Measurements from ENCODE around the gene COLQ.

Gene COLQ

DNA sequence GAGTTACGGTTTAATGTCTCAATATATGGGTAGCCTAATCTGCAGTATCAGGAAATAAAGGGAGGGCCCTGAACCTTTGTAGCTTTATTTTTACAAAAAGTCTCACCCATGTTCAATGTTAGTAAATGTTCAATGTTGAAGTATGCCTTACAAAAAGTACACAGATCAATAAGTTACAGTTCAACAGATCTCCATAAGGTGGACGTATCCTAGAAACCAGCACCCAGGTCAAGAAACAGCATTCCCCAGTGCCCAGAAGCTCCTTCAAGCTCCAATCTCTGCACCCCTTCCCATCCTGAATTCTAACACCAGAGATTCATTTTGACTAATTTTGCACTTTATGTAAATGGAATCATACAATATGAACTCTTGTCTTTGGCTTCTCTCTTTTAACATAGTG lies 31.3 kb downstream of the COLQ start:
- no peak overlapping the region for H3K9ac ChIP-seq (ENCODE audit: low read length)
- H3K79me1 ChIP-seq (ENCODE audit: low read length) = no peaks in the 10 kb centered on the region
- no peaks in the 10 kb centered on the region for H3K36me3 ChIP-seq (ENCODE audit: control insufficient read depth in 1 of 2, insufficient read depth in 2 of 2, low read length in 2 of 2)
- H3K23ac ChIP-seq (ENCODE audit: low read length) = no peak overlapping the region
- H2BK12ac ChIP-seq (ENCODE audit: low read length) = no peak overlapping the region
- no CpG with 5 or more reads among the region's 2 CpGs for WGBS (ENCODE audit: extremely low coverage, insufficient coverage, insufficient read length)
- H3K4me1 ChIP-seq (ENCODE audit: control insufficient read depth in 1 of 2, insufficient read depth in 2 of 2, low read length in 2 of 2) = peaks cover 4 to 5% of the 10 kb centered on the region in 2 experiments
- no peak overlapping the region for H3K27ac ChIP-seq (ENCODE audit: low read depth, low read length)
- DNase-seq = no peak
- no peak overlapping the region for H4K12ac ChIP-seq (ENCODE audit: low read depth, low read length)
- no peaks in the 10 kb centered on the region for H3K27me3 ChIP-seq (ENCODE audit: insufficient read depth, low read length)
- H3K18ac ChIP-seq (ENCODE audit: low read length) = no peak overlapping the region
- no peak overlapping the region for H3K14ac ChIP-seq (ENCODE audit: low read length)
- H4K91ac ChIP-seq (ENCODE audit: low read depth, low read length) = no peak overlapping the region
- no peaks in the 10 kb centered on the region for H3K9me3 ChIP-seq (ENCODE audit: insufficient read depth, low read depth, low read length)
- no peak overlapping the region for H2AFZ ChIP-seq (ENCODE audit: insufficient read depth, low read length, poor library complexity)
- H3K4me2 ChIP-seq (ENCODE audit: low read length) = no peak overlapping the region
- H3K79me2 ChIP-seq (ENCODE audit: control insufficient read depth, insufficient read depth, low read length, poor library complexity) = no peaks in the 10 kb centered on the region
- H3K4me3 ChIP-seq (ENCODE audit: low read depth, low read length) = no peak overlapping the region
- H4K8ac ChIP-seq (ENCODE audit: low read depth, low read length) = no peak overlapping the region
- no peak overlapping the region for H2BK5ac ChIP-seq (ENCODE audit: low read depth, low read length, poor library complexity)
- H3K4ac ChIP-seq (ENCODE audit: low read depth, low read length) = no peak overlapping the region
- no peak overlapping the region for H2BK120ac ChIP-seq (ENCODE audit: insufficient read depth, low read length, poor library complexity)
- no peak overlapping the region for H2AK5ac ChIP-seq (ENCODE audit: low read length)

DNA sequence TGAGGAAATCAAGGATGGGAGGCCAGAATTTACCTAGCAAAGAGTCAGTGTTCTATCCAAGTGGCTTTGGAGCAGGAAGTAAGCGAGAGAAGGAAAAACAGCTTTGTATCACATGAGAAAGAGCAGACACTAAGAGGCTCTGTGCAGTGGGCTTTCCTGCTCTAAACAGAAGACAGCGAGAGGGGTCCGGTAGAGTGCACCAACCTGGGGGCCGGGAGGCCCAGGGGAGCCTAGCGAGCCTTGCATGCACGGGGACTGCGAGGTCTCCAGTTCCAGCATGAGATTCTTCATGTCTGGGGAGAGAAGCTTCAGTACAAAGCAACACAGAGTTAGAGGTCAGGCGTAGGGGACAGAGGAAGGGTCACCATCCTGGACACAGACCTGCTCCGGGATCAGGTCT lies 33.5 kb downstream of the COLQ start:
- Histone ChIP-seq H3K79me1 (ENCODE audit: low read length) (no peaks in the 10 kb centered on the region), H3K23ac (ENCODE audit: low read length) (no peak overlapping the region), H4K8ac (ENCODE audit: low read depth, low read length) (no peak overlapping the region), H2BK5ac (ENCODE audit: low read depth, low read length, poor library complexity) (no peak overlapping the region), H2BK12ac (ENCODE audit: low read length) (no peak overlapping the region), H3K4me3 (ENCODE audit: low read depth, low read length) (no peak overlapping the region), H4K12ac (ENCODE audit: low read depth, low read length) (no peak overlapping the region), H3K27me3 (ENCODE audit: insufficient read depth, low read length) (no peaks in the 10 kb centered on the region), H3K4ac (ENCODE audit: low read depth, low read length) (no peak overlapping the region), H4K91ac (ENCODE audit: low read depth, low read length) (no peak overlapping the region), H3K4me2 (ENCODE audit: low read length) (no peak overlapping the region), H3K9me3 (ENCODE audit: insufficient read depth, low read depth, low read length) (no peaks in the 10 kb centered on the region), H3K9ac (ENCODE audit: low read length) (no peak overlapping the region), H3K27ac (ENCODE audit: low read depth, low read length) (no peak overlapping the region), H2BK120ac (ENCODE audit: insufficient read depth, low read length, poor library complexity) (no peak overlapping the region), H3K14ac (ENCODE audit: low read length) (no peak overlapping the region), H2AK5ac (ENCODE audit: low read length) (no peak overlapping the region), H3K79me2 (ENCODE audit: control insufficient read depth, insufficient read depth, low read length, poor library complexity) (no peaks in the 10 kb centered on the region), H3K18ac (ENCODE audit: low read length) (no peak overlapping the region), H2AFZ (ENCODE audit: insufficient read depth, low read length, poor library complexity) (no peak overlapping the region), H3K36me3 (ENCODE audit: control insufficient read depth in 1 of 2, insufficient read depth in 2 of 2, low read length in 2 of 2) (no peaks in the 10 kb centered on the region), H3K4me1 (ENCODE audit: control insufficient read depth in 1 of 2, insufficient read depth in 2 of 2, low read length in 2 of 2) (peaks cover 2 to 4% of the 10 kb centered on the region in 2 experiments)
- no peak for DNase-seq
- no CpG with 5 or more reads among the region's 9 CpGs for WGBS (ENCODE audit: extremely low coverage, insufficient coverage, insufficient read length)

- H4K12ac ChIP-seq (ENCODE audit: low read depth, low read length) = no peak overlapping the region
- H2BK5ac ChIP-seq (ENCODE audit: low read depth, low read length, poor library complexity) = no peak overlapping the region
- no peak overlapping the region for H3K4me3 ChIP-seq (ENCODE audit: low read depth, low read length)
- H2BK12ac ChIP-seq (ENCODE audit: low read length) = no peak overlapping the region
- no peak for DNase-seq
- no peak overlapping the region for H3K23ac ChIP-seq (ENCODE audit: low read length)
- no peak overlapping the region for H3K4ac ChIP-seq (ENCODE audit: low read depth, low read length)
- H3K79me1 ChIP-seq (ENCODE audit: low read length) = no peaks in the 10 kb centered on the region
- no peaks in the 10 kb centered on the region for H3K79me2 ChIP-seq (ENCODE audit: control insufficient read depth, insufficient read depth, low read length, poor library complexity)
- H3K9me3 ChIP-seq (ENCODE audit: insufficient read depth, low read depth, low read length) = no peaks in the 10 kb centered on the region
- no peak overlapping the region for H3K27ac ChIP-seq (ENCODE audit: low read depth, low read length)
- no peak overlapping the region for H2AK5ac ChIP-seq (ENCODE audit: low read length)
- no peak overlapping the region for H2AFZ ChIP-seq (ENCODE audit: insufficient read depth, low read length, poor library complexity)
- no peak overlapping the region for H4K91ac ChIP-seq (ENCODE audit: low read depth, low read length)
- H3K18ac ChIP-seq (ENCODE audit: low read length) = no peak overlapping the region
- no peak overlapping the region for H3K14ac ChIP-seq (ENCODE audit: low read length)
- H2BK120ac ChIP-seq (ENCODE audit: insufficient read depth, low read length, poor library complexity) = no peak overlapping the region
- H3K4me2 ChIP-seq (ENCODE audit: low read length) = no peak overlapping the region
- H4K8ac ChIP-seq (ENCODE audit: low read depth, low read length) = no peak overlapping the region
- H3K27me3 ChIP-seq (ENCODE audit: insufficient read depth, low read length) = no peaks in the 10 kb centered on the region
- no peaks in the 10 kb centered on the region for H3K4me1 ChIP-seq (ENCODE audit: control insufficient read depth in 1 of 2, insufficient read depth in 2 of 2, low read length in 2 of 2)
- no peaks in the 10 kb centered on the region for H3K36me3 ChIP-seq (ENCODE audit: control insufficient read depth in 1 of 2, insufficient read depth in 2 of 2, low read length in 2 of 2)
- H3K9ac ChIP-seq (ENCODE audit: low read length) = no peak overlapping the region
- no CpG with 5 or more reads among the region's 4 CpGs for WGBS (ENCODE audit: extremely low coverage, insufficient coverage, insufficient read length)
Measured at GRCh38 chr3:15486979-15487378, 34.5 kb downstream of the COLQ start.

GRCh38 chr3:15486020-15486419 lies 35.5 kb downstream of the COLQ start:
- Histone ChIP-seq H3K36me3 (ENCODE audit: control insufficient read depth in 1 of 2, insufficient read depth in 2 of 2, low read length in 2 of 2) (no peaks in the 10 kb centered on the region), H3K14ac (ENCODE audit: low read length) (no peak overlapping the region), H3K4me2 (ENCODE audit: low read length) (no peak overlapping the region), H3K79me1 (ENCODE audit: low read length) (no peaks in the 10 kb centered on the region), H4K12ac (ENCODE audit: low read depth, low read length) (no peak overlapping the region), H4K91ac (ENCODE audit: low read depth, low read length) (no peak overlapping the region), H3K4ac (ENCODE audit: low read depth, low read length) (no peak overlapping the region), H2BK5ac (ENCODE audit: low read depth, low read length, poor library complexity) (no peak overlapping the region), H2AK5ac (ENCODE audit: low read length) (no peak overlapping the region), H3K4me3 (ENCODE audit: low read depth, low read length) (no peak overlapping the region), H3K9ac (ENCODE audit: low read length) (no peak overlapping the region), H2BK120ac (ENCODE audit: insufficient read depth, low read length, poor library complexity) (no peak overlapping the region), H3K79me2 (ENCODE audit: control insufficient read depth, insufficient read depth, low read length, poor library complexity) (no peaks in the 10 kb centered on the region), H4K8ac (ENCODE audit: low read depth, low read length) (no peak overlapping the region), H3K27ac (ENCODE audit: low read depth, low read length) (no peak overlapping the region), H3K9me3 (ENCODE audit: insufficient read depth, low read depth, low read length) (no peaks in the 10 kb centered on the region), H3K27me3 (ENCODE audit: insufficient read depth, low read length) (no peaks in the 10 kb centered on the region), H2BK12ac (ENCODE audit: low read length) (no peak overlapping the region), H3K4me1 (ENCODE audit: control insufficient read depth in 1 of 2, insufficient read depth in 2 of 2, low read length in 2 of 2) (no peaks in the 10 kb centered on the region), H2AFZ (ENCODE audit: insufficient read depth, low read length, poor library complexity) (no peak overlapping the region), H3K23ac (ENCODE audit: low read length) (no peak overlapping the region), H3K18ac (ENCODE audit: low read length) (no peak overlapping the region)
- DNase-seq = no peak
- WGBS (ENCODE audit: extremely low coverage, insufficient coverage, insufficient read length) = no CpG with 5 or more reads among the region's 2 CpGs
